Ovary (tissue), 9 donors: ENCODE measurements around the gene ULBP1. TPM values are rescaled to one million over a fixed set of nuclear protein-coding genes. Genes with fewer than 3 reads are reported as not detected.

Source experiments
- DNase-seq, 5 donors: peaks; one replicate each; pipeline ENCODE4 v3.0.0-alpha.2; 2019 to 2020
- H3K27ac ChIP-seq, 2 donors: fragments of 200-600 bp; one replicate each; pipeline versions ENCODE4 v1.5.1 to v1.8.0; 2019 to 2022
- H3K27me3 ChIP-seq: fragments of 200-600 bp; one replicate; pipeline ENCODE4 v1.8.0; 2022
- H3K36me3 ChIP-seq: fragments of 200-600 bp; sonication (generic); one replicate; pipeline ENCODE4 v1.5.1; 2019
- H3K4me1 ChIP-seq: one replicate; pipeline ENCODE4 v1.8.1; 2013; ENCODE audit warnings: mild to moderate bottlenecking, moderate library complexity; ENCODE audit not compliant: insufficient read depth
- H3K4me3 ChIP-seq: fragments of 200-600 bp; sonication (generic); one replicate; pipeline ENCODE4 v1.5.1; 2017
- H3K9me3 ChIP-seq, 2 donors: fragments of 200-600 bp in 1 of 2; sonication (generic) in 1 of 2; one replicate each; pipeline versions ENCODE4 v1.5.1 to v1.8.1; 2013 to 2019; ENCODE audit warnings: mild to moderate bottlenecking in 1 of 2, moderate library complexity in 1 of 2
- EP300 ChIP-seq: sonication (generic); formaldehyde crosslinking; IDR thresholded peaks from one replicate; pipeline ENCODE4 v1.6.1; 2017; ENCODE audit warnings: antibody characterized with exemption
- POLR2A ChIP-seq: fragments of 450-650 bp; IDR thresholded peaks from one replicate; pipeline ENCODE4 v1.6.1; 2017; ENCODE audit warnings: antibody characterized with exemption, mild to moderate bottlenecking, moderate library complexity
- WGBS, 3 donors: extraction: QIAGEN DNeasy Blood & Tissue Kit in 1 of 3; methylation state at CpG; one replicate each; pipeline versions ENCODE4 v1.1.5 to v1.1.7; 2013 to 2017; 5-methylcytosine and 5-hydroxymethylcytosine counted together
- intact Hi-C, 4 donors: fragments of 100-400 bp; cut with DNase I; formaldehyde crosslinking; loops; one replicate each; pipeline versions ENCODE4 v1.11.0 to v1.15.1; 2022 to 2023
- polyA plus RNA-seq, 2 donors: library from polyadenylated mRNA; stranded (reverse); fragments of 200-250 nt in 1 of 2; fragments of 350-450 nt in 1 of 2; fragmentation: Illumina TruSeq in 1 of 2; extraction: RNeasy Lipid Tissue Mini Kit (QIAGEN cat#74804) in 1 of 2; gene quantifications; one replicate each; pipeline ENCODE4 v1.2.3, GENCODE V29; 2013 to 2014
- total RNA-seq, 7 donors: library from RNA; depleted of rRNA in 2 of 7; stranded (reverse); fragments of >200 nt in 2 of 7; fragmentation: NEBNext Ultra II Directional in 3 of 7; extraction: Animal tissue kit (Norgen Biotek cat#: 25700) in 3 of 7; gene quantifications; one replicate each; pipeline versions ENCODE4 v1.1.0 to v1.2.4, GENCODE V29; 2016 to 2023
- TF ChIP-seq, protein P1 (sequence below), 3 donors: fragments of 450-650 bp in 2 of 3; fragments of 200-600 bp in 1 of 3; IDR thresholded peaks; one replicate each; pipeline versions ENCODE4 v1.5.1 to v1.8.0; 2016 to 2022; ENCODE audit warnings: antibody characterized with exemption in 3 of 3, mild to moderate bottlenecking in 1 of 3
- donor health status: DM: no; HTN: no; CAD: no; lungs with moderate emphysema.
- donor health status: DM: no; HTN: no; CAD: no.
- donor health status: Bipolar disorder and iron deficiency.
- donor health status: DM: yes; HTN: yes; CAD: no.
- donor health status: DM: no; HTN: no; CAD: no.
- donor health status: DM: yes; HTN: yes; CAD: no.

ULBP1 gene
- total and polyA plus RNA-seq, 9 donors: 0.02 to 7.7 (median 0.09) TPM; not detected in 3

DNA sequence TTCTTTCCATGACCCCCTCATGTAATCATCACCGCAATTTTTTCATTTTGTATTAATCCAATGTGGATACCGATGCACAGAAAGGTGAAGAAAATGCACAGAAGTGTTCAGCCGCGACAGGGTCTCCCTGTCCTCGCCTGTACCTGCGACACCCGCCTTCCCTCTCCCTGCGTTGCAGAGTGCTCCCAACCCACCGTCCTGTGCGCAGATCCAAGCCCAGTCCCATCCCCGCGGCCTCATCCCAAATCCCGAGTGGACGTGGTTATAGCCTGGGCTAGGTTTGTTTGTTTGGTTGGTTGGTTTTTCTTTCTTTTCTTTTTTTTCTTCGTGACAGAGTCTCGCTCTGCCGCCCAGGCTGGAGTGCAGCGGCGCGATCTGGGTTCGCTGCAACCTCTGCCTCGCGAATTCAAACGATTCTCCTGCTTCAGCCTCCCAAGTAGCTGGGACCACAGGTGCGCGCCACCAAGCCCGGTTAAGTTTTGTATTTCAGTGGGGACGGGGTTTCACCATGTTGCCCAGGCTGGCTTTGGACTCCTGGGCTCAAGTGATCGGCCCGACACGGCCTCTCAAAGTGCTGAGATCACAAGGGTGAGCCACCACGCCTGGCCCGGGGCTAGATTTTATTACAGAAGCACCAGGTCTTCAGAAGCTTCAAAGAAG, 40.3 kb upstream of the ULBP1 start:
- H3K27ac ChIP-seq: no peak overlapping the region
- peaks cover 7% of the 10 kb centered on the region for H3K4me1 ChIP-seq
- intact Hi-C loops: loop anchor here in 3 of 4 donors (5.0 to 10.0 kb wide), 3 partner anchors 59 to 379 kb away; partner anchors contain the start of genes LRP11 (in 1 of the 3) and PPIL4 (in 1 of the 3)
- 21 to 24% (median 23%) methylated on average over 33 of the region's 33 CpGs for WGBS, 3 donors
- no peak for DNase-seq
- peak overlapping the region; percentile 47 for H3K4me3 ChIP-seq
- no peaks in the 10 kb centered on the region for H3K9me3 ChIP-seq
- H3K27me3 ChIP-seq: no peaks in the 10 kb centered on the region
- TF ChIP-seq, protein P1, sequence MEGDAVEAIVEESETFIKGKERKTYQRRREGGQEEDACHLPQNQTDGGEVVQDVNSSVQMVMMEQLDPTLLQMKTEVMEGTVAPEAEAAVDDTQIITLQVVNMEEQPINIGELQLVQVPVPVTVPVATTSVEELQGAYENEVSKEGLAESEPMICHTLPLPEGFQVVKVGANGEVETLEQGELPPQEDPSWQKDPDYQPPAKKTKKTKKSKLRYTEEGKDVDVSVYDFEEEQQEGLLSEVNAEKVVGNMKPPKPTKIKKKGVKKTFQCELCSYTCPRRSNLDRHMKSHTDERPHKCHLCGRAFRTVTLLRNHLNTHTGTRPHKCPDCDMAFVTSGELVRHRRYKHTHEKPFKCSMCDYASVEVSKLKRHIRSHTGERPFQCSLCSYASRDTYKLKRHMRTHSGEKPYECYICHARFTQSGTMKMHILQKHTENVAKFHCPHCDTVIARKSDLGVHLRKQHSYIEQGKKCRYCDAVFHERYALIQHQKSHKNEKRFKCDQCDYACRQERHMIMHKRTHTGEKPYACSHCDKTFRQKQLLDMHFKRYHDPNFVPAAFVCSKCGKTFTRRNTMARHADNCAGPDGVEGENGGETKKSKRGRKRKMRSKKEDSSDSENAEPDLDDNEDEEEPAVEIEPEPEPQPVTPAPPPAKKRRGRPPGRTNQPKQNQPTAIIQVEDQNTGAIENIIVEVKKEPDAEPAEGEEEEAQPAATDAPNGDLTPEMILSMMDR (IDR thresholded peaks at IDR 0.05): no peak
- TF ChIP-seq POLR2A (no peak), EP300 (no peak)
- H3K36me3 ChIP-seq: no peaks in the 10 kb centered on the region

GRCh38 chr6:149924206-149924932, 39.4 kb upstream of the ULBP1 start:
- intact Hi-C loops: loop anchor here in 3 of 4 donors (2.0 to 10.0 kb wide), 4 partner anchors 60 to 380 kb away; partner anchors contain the start of genes LRP11 (in 1 of the 3) and PPIL4 (in 1 of the 3)
- Histone ChIP-seq H3K27ac (no peak overlapping the region), H3K27me3 (no peaks in the 10 kb centered on the region), H3K4me3 (no peak overlapping the region), H3K4me1 (peaks cover 7% of the 10 kb centered on the region), H3K36me3 (no peaks in the 10 kb centered on the region), H3K9me3 (no peaks in the 10 kb centered on the region)
- peak in 2 of 5 donors; percentile 13 to 28 for DNase-seq
- 86 to 91% (median 90%) methylated on average over 9 of the region's 9 CpGs for WGBS, 3 donors
- no peak for TF ChIP-seq EP300
- TF ChIP-seq POLR2A: no peak
- TF ChIP-seq, protein P1 (IDR thresholded peaks at IDR 0.05): no peak

- WGBS, 3 donors: 85 to 90% (median 86%) methylated on average over 4 of the region's 4 CpGs
- DNase-seq: peak in 2 of 5 donors; percentile 25 to 35
- intact Hi-C loops: loop anchor here (2.0 to 10.0 kb wide), 5 partner anchors 60 to 380 kb away; partner anchors contain the start of genes LRP11 (in 1 of the 4) and PPIL4 (in 1 of the 4)
Measured at GRCh38 chr6:149924933-149925252, 38.9 kb upstream of the ULBP1 start.

More at GRCh38 chr6:149924933-149925252, 38.9 kb upstream of the ULBP1 start:
- H3K27ac ChIP-seq: no peak overlapping the region
- peaks cover 7% of the 10 kb centered on the region for H3K4me1 ChIP-seq
- TF ChIP-seq, protein P1 (IDR thresholded peaks at IDR 0.05): no peak
- TF ChIP-seq EP300: no peak
- no peak for TF ChIP-seq POLR2A
- no peak overlapping the region for H3K4me3 ChIP-seq
- H3K27me3 ChIP-seq: no peaks in the 10 kb centered on the region
- H3K36me3 ChIP-seq: no peaks in the 10 kb centered on the region
- H3K9me3 ChIP-seq: no peaks in the 10 kb centered on the region
